A549 (cell line): Measurements from ENCODE around the gene CTCF. TPM values are rescaled to one million over a fixed set of nuclear protein-coding genes. Genes with fewer than 3 reads are reported as not detected.

Experiments
- ATAC-seq, 2 experiments: fragments of 200-7000 bp in 1 of 2; fragments of >200 bp in 1 of 2; cut with Nextera tagmentation in 1 of 2; cut with Tn5 transposase in 1 of 2; 3 replicates each; pipeline versions ENCODE4 v1.8.0 to v1.9.1; 2018 to 2020; ENCODE audit warnings: mild to moderate bottlenecking in 1 of 2, moderate library complexity in 1 of 2
- CTCF ChIA-PET: fragments of 300-600 bp; sonication (Branson Sonifier 250); formaldehyde crosslinking; extraction: SDS; loops from one replicate; lab custom pipeline; 2021; ENCODE audit warnings: antibody characterized with exemption, inconsistent platforms; lab: Yijun Ruan, JAX
- POLR2A ChIA-PET: fragments of 350-600 bp; formaldehyde crosslinking; extraction: SDS; loops from one replicate; lab custom pipeline; 2021; ENCODE audit warnings: antibody characterized with exemption, inconsistent platforms; lab: Yijun Ruan, JAX
- DNase-seq, 2 experiments: peaks; one replicate each; pipeline versions ENCODE4 v3.0.0 to v3.0.0-alpha.2; 2011 to 2016; ENCODE audit warnings: low read depth in 1 of 2, low spot score in 1 of 2
- FAIRE-seq: peaks from 2 replicates; lab custom pipeline; 2011; peaks lifted over from hg19 to GRCh38; lab: Jason Lieb, UNC
- H3K27ac ChIP-seq, 2 experiments: fragments of >200 bp; sonication (Bioruptor Twin); formaldehyde crosslinking; 3 replicates each; pipeline ENCODE4 v1.5.1; 2016 to 2017
- H3K4me1 ChIP-seq: fragments of >200 bp; sonication (Bioruptor Twin); formaldehyde crosslinking; 3 replicates; pipeline ENCODE4 v1.6.1; 2016
- H3K4me2 ChIP-seq: fragments of >200 bp; sonication (Bioruptor Twin); formaldehyde crosslinking; 3 replicates; pipeline ENCODE4 v1.6.1; 2016
- H3K4me3 ChIP-seq: fragments of >200 bp; sonication (Bioruptor Twin); formaldehyde crosslinking; 3 replicates; pipeline ENCODE4 v1.5.1; 2016
- H3K9me3 ChIP-seq: fragments of >200 bp; sonication (Bioruptor Twin); formaldehyde crosslinking; 3 replicates; pipeline ENCODE4 v1.6.1; 2016
- CBX2 ChIP-seq: fragments of 200-600 bp; sonication (generic); IDR thresholded peaks from 2 replicates; pipeline ENCODE4 v1.6.1; 2016; ENCODE audit warnings: low read depth, mild to moderate bottlenecking, borderline replicate concordance
- CBX8 ChIP-seq: fragments of 200-600 bp; sonication (generic); IDR thresholded peaks from 2 replicates; pipeline ENCODE4 v1.6.1; 2016
- CEBPB ChIP-seq, 2 experiments: fragments of >200 bp in 1 of 2; sonication (Bioruptor Twin) in 1 of 2; formaldehyde crosslinking in 1 of 2; IDR thresholded peaks; 2 replicates each; pipeline ENCODE4 v1.6.1; 2012 to 2016
- CHD2 ChIP-seq: fragments of 150-350 bp; IDR thresholded peaks from 2 replicates; pipeline ENCODE4 v1.6.1; 2014; ENCODE audit warnings: low read length; ENCODE audit not compliant: partially characterized antibody
- EHMT2 ChIP-seq: fragments of 200-600 bp; sonication (generic); IDR thresholded peaks from 2 replicates; pipeline ENCODE4 v1.6.1; 2016; ENCODE audit warnings: antibody characterized with exemption, low read depth, mild to moderate bottlenecking, moderate library complexity
- FOSL2 ChIP-seq, 2 experiments: fragments of 450-650 bp in 1 of 2; fragments of >200 bp in 1 of 2; sonication (Bioruptor Twin) in 1 of 2; formaldehyde crosslinking; IDR thresholded peaks; 2 replicates each; pipeline versions ENCODE4 v1.5.0 to v1.6.1; 2016 to 2020; ENCODE audit warnings: mild to moderate bottlenecking in 1 of 2, moderate library complexity in 1 of 2
- FOXS1 ChIP-seq: fragments of 250-450 bp; sonication (Bioruptor Pico); IDR thresholded peaks from 2 replicates; pipeline ENCODE4 v1.5.0; 2020; ENCODE audit warnings: mild to moderate bottlenecking, moderate library complexity
- GATA3 ChIP-seq: IDR thresholded peaks from 2 replicates; pipeline ENCODE4 v1.6.1; 2012; ENCODE audit warnings: borderline replicate concordance
- HES2 ChIP-seq: fragments of >200 bp; sonication (Bioruptor Twin); formaldehyde crosslinking; IDR thresholded peaks from 2 replicates; pipeline ENCODE4 v1.6.1; 2016
- HOXA7 ChIP-seq: fragments of 250-450 bp; sonication (Bioruptor Pico); IDR thresholded peaks from 2 replicates; pipeline ENCODE4 v1.5.0; 2020; ENCODE audit warnings: mild to moderate bottlenecking, moderate library complexity
- HOXB5 ChIP-seq: fragments of 250-450 bp; sonication (Bioruptor Pico); IDR thresholded peaks from 2 replicates; pipeline ENCODE4 v1.5.0; 2020; ENCODE audit warnings: mild to moderate bottlenecking, moderate library complexity
- MAX ChIP-seq: IDR thresholded peaks from 2 replicates; pipeline ENCODE4 v1.6.1; 2012
- PBX3 ChIP-seq: IDR thresholded peaks from 2 replicates; pipeline ENCODE4 v1.6.1; 2012
- POLR2A ChIP-seq: IDR thresholded peaks from 2 replicates; pipeline ENCODE4 v1.6.1; 2012; ENCODE audit warnings: mild to moderate bottlenecking, low read length
- RARB ChIP-seq: fragments of 250-450 bp; sonication (Bioruptor Pico); IDR thresholded peaks from 2 replicates; pipeline ENCODE4 v1.8.0; 2021; ENCODE audit warnings: mild to moderate bottlenecking, moderate library complexity
- RCOR1 ChIP-seq: fragments of 150-350 bp; IDR thresholded peaks from 2 replicates; pipeline ENCODE4 v1.6.1; 2014; ENCODE audit warnings: antibody characterized with exemption, low read length, low read depth
- WGBS: methylation state at CpG from one replicate; pipeline ENCODE4 v1.1.6; 2017; ENCODE audit errors: missing lambda C conversion rate; 5-methylcytosine and 5-hydroxymethylcytosine counted together
- polyA plus RNA-seq, 4 experiments: library from polyadenylated mRNA; depleted of rRNA in 3 of 4; stranded (reverse); fragments of >200 nt; fragmentation: RNase III in 1 of 4; extraction: RNeasy Plus Mini Kit Qiagen cat#74134 plus additional on column Dnase treatment in 1 of 4; gene quantifications; 2 replicates in 3 of 4; 3 replicates in 1 of 4; pipeline ENCODE4 v1.2.3, GENCODE V29; 2011 to 2017
- TF ChIP-seq, protein P1 (sequence below): fragments of 450-650 bp; IDR thresholded peaks from 2 replicates; pipeline ENCODE4 v1.6.1; 2014; ENCODE audit warnings: antibody characterized with exemption
- TF ChIP-seq, protein P2 (sequence below): fragments of 150-350 bp; IDR thresholded peaks from 2 replicates; pipeline ENCODE4 v1.6.1; 2014; ENCODE audit warnings: low read depth, mild to moderate bottlenecking, low read length

CTCF gene
- polyA plus RNA-seq, 2 of the 4 experiments (the other 2 are of a cell fraction), result 42.5 to 58.4 TPM

DNA sequence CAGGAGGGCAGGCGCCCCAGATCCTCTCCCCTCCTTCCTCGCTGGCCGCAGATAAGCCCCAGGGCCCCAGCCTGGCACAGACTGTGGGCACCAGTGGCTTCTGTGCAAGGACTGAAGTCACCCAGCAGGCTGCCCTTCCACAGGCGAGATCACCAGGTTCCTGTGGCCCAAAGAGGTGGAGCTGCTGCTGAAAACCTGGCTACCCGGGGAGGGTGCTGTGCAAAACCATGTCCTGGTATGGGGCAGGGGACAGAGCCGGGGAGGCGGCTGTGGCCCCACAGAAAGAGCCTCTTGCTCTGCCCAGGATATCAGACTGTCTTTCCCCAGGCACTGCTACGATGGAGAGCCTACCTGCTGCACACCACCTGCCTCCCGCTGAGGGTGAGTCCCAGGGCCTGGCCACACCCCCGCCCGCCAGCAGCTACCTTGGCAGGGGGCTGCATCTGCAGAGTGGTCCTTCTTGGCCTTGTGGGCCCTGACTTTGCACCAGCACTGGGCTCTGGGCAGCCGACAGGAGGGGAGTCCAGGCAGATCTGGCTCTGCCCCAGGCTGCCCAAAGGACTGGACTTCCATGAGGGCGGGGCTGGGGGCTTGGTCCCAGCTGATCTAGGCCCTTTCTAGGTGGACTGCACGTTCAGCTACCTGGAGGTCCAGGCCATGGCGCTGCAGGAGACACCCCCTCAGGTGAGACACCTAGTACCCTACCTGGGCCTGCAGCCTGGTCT is 83.2 kb downstream of the CTCF start:
- Histone ChIP-seq H3K9me3 (no peaks in the 10 kb centered on the region), H3K4me1 (0 out of 3 replicates have a peak, but pooled peaks cover 3% of the 10 kb centered on the region), H3K4me2 (peak overlapping the region; percentile 98), H3K27ac (peak overlapping the region in 1 of 2 experiments; percentile 78; a peak in 4 of 6 replicates), H3K4me3 (no peak overlapping the region; the same call in 2 of the 3 replicates)
- DNase-seq (no peak), FAIRE-seq (no peak), ATAC-seq (no peak; a peak in 2 of 6 replicates)
- CTCF ChIA-PET, result interaction anchor here (0.6 to 17.9 kb wide), 42 partner anchors 8 to 199 kb away, joined by 3 to 205 read pairs (median 6); partner anchors contain the start of genes ACD, AGRP, CTCF and PARD6A
- POLR2A ChIA-PET, result interaction anchor here (0.6 to 0.9 kb wide), 2 partner anchors 89 to 99 kb away, joined by 3 to 4 read pairs; no protein-coding TSS in a partner anchor
- 77% methylated on average over 8 of the region's 15 CpGs for WGBS
- TF ChIP-seq CEBPB (IDR thresholded peaks at IDR 0.05) (no peak), CHD2 (no peak), RARB (CRISPR knock-in tag) (no peak), HOXA7 (CRISPR knock-in tag) (no peak), CBX2 (no peak), EHMT2 (no peak), FOSL2 (IDR thresholded peaks at IDR 0.05) (no peak), FOSL2 (CRISPR knock-in tag; IDR thresholded peaks at IDR 0.05) (no peak), HES2 (no peak), RCOR1 (no peak), MAX (no peak), PBX3 (no peak), HOXB5 (CRISPR knock-in tag) (no peak), POLR2A (no peak)
- TF ChIP-seq, protein P1, sequence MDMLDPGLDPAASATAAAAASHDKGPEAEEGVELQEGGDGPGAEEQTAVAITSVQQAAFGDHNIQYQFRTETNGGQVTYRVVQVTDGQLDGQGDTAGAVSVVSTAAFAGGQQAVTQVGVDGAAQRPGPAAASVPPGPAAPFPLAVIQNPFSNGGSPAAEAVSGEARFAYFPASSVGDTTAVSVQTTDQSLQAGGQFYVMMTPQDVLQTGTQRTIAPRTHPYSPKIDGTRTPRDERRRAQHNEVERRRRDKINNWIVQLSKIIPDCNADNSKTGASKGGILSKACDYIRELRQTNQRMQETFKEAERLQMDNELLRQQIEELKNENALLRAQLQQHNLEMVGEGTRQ, result no peak

DNA sequence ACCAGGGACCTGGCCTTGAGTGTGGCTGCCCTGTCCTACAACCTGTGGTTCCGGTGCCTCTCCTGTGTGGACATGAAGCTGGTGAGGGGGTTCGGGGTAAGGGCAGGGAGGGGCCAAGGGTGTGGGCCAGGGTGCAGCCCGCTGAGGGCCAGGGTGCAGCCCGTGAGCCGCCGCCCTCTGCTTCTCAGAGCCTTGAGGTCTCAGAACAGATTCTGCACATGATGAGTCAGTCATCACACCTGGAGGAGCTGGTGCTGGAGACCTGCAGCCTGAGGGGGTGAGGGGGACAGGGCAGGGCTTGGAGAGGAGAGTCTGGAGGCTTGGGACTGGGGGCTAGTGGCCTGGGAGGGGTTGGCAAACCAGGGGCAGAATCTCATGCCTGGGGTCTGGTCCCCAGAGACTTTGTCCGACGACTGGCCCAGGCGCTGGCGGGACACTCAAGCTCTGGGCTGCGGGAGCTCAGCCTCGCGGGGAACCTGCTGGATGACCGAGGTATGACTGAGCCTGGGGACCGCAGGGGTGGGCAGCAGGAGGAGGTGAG is 84.9 kb downstream of the CTCF start:
- 0 out of 3 replicates have a peak, but pooled peaks cover 3% of the 10 kb centered on the region for H3K4me1 ChIP-seq
- no peak for FAIRE-seq
- H3K9me3 ChIP-seq, result no peaks in the 10 kb centered on the region
- no peak for ATAC-seq
- ChIA-PET CTCF (interaction anchor here (1.0 to 17.9 kb wide), 10 partner anchors 9 to 281 kb away, joined by 3 to 205 read pairs (median 7); partner anchors contain the start of gene CTCF), POLR2A (interaction anchor here (0.8 kb wide), 1 partner anchor 13 kb away, joined by 4 read pairs; the partner anchor contains the start of gene ACD)
- no peak for TF ChIP-seq GATA3
- no peak for TF ChIP-seq CBX8
- TF ChIP-seq CHD2, result no peak
- TF ChIP-seq HOXA7 (CRISPR knock-in tag), result no peak
- TF ChIP-seq, protein P2, sequence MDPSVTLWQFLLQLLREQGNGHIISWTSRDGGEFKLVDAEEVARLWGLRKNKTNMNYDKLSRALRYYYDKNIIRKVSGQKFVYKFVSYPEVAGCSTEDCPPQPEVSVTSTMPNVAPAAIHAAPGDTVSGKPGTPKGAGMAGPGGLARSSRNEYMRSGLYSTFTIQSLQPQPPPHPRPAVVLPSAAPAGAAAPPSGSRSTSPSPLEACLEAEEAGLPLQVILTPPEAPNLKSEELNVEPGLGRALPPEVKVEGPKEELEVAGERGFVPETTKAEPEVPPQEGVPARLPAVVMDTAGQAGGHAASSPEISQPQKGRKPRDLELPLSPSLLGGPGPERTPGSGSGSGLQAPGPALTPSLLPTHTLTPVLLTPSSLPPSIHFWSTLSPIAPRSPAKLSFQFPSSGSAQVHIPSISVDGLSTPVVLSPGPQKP, result no peak
- no peak overlapping the region for H3K27ac ChIP-seq
- no peak for DNase-seq
- H3K4me3 ChIP-seq, result no peak overlapping the region
- no peak overlapping the region for H3K4me2 ChIP-seq
- WGBS, result 65% methylated on average over 8 of the region's 15 CpGs

DNA sequence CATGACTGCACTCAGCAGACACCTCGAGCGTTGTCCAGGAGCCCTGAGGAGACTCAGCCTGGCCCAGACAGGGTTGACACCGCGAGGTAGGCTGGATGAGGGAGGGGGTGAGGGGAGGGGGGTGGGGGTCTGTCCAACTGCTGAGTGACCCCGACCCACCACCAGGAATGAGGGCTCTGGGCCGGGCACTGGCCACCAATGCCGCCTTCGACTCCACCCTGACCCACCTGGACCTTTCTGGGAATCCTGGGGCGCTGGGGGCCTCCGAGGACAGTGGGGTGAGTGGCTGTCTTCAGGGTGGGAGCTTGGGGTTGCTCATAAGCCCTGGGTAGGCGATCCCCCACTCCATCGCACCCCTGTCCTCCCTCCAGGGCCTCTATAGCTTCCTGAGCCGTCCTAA is 85.4 kb downstream of the CTCF start:
- WGBS, result 68% methylated on average over 9 of the region's 13 CpGs
- H3K4me2 ChIP-seq, result no peak overlapping the region
- ATAC-seq, result no peak
- H3K4me3 ChIP-seq, result no peak overlapping the region
- FAIRE-seq, result no peak
- ChIA-PET CTCF (interaction anchor here (1.0 to 17.9 kb wide), 8 partner anchors 17 to 280 kb away, joined by 3 to 205 read pairs (median 6); partner anchors contain the start of gene CTCF), POLR2A (interaction anchor here (0.8 kb wide), 1 partner anchor 12 kb away, joined by 4 read pairs; the partner anchor contains the start of gene ACD)
- H3K27ac ChIP-seq, result no peak overlapping the region
- 0 out of 3 replicates have a peak, but pooled peaks cover 6% of the 10 kb centered on the region for H3K4me1 ChIP-seq
- no peak for DNase-seq
- H3K9me3 ChIP-seq, result no peaks in the 10 kb centered on the region
- TF ChIP-seq FOXS1 (CRISPR knock-in tag), result no peak
- TF ChIP-seq, protein P1, result no peak
